HG03457 (cell line): ENCODE results near the gene CD80.
"Not testable (repeated sequence)": the region's sequence is repeated elsewhere in the genome, so short reads cannot be mapped to it uniquely, and the experiment has no call there.

ENCODE experiments used
- ATAC-seq: cut with Tn5 transposase; IDR thresholded peaks from one replicate; pipeline ENCODE4 v1.9.1; 2021; ENCODE audit warnings: moderate number of reproducible peaks; ENCODE audit not compliant: unreplicated experiment

The CD80 gene

DNA sequence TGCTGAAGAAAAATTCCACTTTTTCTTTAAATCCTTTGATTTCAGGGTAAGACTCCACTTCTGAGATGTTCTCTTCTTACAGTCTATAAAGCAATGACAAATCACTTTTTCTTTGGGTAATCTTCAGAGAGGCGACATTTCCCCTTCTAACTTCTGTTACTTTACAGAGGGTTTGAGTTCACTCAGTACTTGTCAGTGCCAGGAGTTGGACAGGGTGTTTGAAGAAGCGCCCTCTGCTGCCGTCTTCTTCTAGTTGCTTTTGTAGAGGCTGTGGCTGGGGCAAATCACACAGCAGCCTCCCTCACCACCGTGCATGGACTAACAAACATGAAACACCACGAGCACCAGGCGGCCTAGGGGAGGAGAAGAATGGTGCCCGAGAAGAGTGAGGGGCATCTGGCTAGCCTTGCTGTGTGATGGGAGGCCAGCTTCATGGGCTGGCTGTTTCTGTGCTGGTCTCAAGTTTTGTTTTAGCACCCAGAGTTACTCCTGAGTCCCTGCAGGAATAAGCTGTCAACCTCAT is at the start of gene CD80:
Gene CD80 (minus strand): TSS at position 174 of the 523 bp plus-strand sequence. CDS start 1,886 bp downstream, outside the sequence.
- ATAC-seq = peak; percentile 38

DNA sequence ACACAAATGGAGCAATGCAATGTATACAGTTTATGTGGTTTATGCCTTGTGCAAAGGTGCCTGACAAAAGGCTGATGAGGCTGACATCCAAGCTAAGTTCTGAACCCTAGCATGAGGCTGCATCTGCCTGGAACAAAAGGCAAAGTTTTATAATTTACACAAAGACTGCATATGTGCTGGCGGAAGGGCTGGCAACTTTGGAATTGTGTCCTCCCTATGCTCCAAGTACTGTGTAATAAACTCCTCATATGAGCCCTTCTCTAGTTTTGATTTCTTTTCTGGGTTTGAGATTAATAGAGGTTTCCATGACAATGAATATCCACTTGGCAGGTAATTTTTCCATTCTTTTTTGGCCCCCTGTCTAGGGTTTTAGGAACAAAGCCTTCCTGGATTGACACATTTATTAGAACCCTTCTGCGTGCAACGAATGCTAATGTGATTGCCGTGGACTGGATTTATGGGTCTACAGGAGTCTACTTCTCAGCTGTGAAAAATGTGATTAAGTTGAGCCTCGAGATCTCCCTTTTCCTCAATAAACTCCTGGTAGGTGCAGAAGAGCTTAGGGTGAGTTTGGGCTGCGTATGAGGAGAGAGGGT is 49.1 kb upstream of the CD80 start:
- ATAC-seq = no peak

DNA sequence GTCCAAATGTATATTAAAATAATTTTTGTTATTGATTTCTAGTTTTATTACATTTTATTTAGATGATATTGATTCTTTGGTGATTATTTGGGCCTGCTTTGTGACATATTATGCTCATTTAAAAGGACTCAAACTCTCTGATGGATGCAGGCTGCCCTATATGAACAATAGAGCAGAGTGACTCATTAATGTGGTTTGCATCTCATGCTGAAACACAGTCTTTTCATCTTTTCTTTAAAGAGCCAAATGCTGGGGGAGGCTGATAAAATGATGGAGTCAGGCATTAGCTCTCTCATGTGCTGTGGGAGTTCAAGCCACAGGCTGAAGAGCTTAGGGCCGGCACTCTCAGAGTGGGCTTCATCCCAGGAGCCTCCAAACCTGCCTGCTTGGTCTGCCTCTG is 45.5 kb upstream of the CD80 start:
- ATAC-seq = no peak

DNA sequence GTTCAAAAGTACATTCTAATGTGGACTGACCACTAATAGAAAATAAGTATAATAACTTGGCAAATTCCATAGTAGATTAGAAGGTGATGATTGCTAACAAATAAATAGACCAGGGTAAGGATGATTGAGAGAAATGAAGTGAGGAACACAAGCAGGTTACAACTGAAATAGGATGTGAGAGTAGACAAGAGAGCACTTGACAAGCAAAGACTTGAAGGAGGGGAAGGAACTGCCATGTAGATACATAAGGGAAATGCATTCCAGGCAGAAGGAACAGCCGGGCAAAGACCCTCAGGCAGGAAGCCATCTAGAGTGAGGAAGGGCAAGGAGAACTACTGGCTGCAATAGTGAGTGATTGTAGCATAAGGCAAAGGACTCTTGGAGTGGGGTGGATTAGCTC is 43.3 kb upstream of the CD80 start:
- no peak for ATAC-seq

GRCh38 chr3:119601154-119601553 is 41.7 kb upstream of the CD80 start:
- ATAC-seq = no peak

- peak; percentile 61 for ATAC-seq
Measured at GRCh38 chr3:119600732-119601131, 41.3 kb upstream of the CD80 start.

- no peak for ATAC-seq
Measured at GRCh38 chr3:119599558-119600174, 40.3 kb upstream of the CD80 start.

- peak; percentile 54 for ATAC-seq
Measured at GRCh38 chr3:119598410-119599098, 39.1 kb upstream of the CD80 start.

GRCh38 chr3:119597548-119598288 is 38.3 kb upstream of the CD80 start, which contains the start of gene PLA1A:
TSS of gene PLA1A (plus strand) at chr3:119597885. CDS start at chr3:119597914, 29 bp downstream.
- peak; percentile 11 for ATAC-seq

DNA sequence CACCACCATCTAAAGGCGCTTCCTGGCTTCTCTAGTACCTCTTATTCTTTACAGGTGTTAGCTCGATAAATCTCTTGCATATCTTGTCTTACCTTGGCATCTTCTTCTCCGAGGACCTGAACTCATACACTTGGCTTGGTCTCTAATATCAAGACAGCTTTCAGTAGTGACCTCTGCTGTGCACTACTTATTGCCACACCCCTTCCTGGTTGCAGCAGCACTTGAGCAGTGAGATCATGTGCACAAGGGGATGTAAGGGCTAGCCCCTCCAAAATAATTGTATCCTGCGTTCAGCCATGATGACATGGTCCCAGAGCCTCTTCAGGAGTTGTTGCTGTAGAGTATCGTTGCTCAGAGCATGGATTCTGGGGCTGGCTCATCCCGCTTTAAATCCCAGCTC is 37.0 kb upstream of the CD80 start:
- no peak for ATAC-seq

- no peak for ATAC-seq
Measured at GRCh38 chr3:119595639-119596334, 36.4 kb upstream of the CD80 start.

GRCh38 chr3:119594929-119595328 is 35.5 kb upstream of the CD80 start:
- not testable (repeated sequence) for ATAC-seq

DNA sequence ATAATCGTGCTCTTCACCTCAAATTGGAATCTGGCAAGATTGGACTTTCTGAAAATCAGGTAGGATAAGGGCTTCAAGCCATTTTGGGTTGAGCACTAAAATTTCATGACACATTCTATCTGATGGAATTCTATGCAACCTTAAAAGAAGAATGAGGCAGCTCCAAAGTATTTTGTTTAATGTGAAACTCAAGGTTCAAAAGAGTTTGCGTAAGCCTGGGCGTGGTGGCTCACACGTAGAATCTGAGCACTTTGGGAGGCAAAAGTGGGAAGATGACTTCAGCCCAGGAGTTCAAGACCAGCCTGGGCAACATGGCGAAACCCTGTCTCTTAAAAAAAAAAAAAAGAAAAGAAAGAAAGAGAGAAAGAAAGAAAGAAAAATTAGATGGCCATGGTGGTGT is 34.7 kb upstream of the CD80 start:
- ATAC-seq = no peak

DNA sequence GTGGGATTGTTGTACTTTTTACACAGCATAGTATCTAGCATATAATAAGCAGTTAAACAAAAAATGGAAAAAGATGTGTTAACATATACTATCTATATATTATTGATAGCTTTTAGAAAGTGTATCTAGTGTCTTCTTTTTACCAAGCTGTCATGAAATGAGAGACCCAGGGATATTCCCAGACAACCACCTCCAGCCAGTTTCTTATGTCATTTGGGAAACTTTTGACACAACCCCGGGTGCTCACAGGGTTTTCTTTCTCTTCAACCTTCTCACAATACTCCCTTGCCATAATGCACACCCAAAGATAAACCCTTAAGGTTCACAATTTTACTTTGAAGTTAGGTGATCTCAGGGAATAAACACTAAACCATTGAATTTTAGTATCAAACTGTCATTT is 33.4 kb upstream of the CD80 start:
- ATAC-seq = no peak

GRCh38 chr3:119590706-119591105 is 31.3 kb upstream of the CD80 start:
- no peak for ATAC-seq

DNA sequence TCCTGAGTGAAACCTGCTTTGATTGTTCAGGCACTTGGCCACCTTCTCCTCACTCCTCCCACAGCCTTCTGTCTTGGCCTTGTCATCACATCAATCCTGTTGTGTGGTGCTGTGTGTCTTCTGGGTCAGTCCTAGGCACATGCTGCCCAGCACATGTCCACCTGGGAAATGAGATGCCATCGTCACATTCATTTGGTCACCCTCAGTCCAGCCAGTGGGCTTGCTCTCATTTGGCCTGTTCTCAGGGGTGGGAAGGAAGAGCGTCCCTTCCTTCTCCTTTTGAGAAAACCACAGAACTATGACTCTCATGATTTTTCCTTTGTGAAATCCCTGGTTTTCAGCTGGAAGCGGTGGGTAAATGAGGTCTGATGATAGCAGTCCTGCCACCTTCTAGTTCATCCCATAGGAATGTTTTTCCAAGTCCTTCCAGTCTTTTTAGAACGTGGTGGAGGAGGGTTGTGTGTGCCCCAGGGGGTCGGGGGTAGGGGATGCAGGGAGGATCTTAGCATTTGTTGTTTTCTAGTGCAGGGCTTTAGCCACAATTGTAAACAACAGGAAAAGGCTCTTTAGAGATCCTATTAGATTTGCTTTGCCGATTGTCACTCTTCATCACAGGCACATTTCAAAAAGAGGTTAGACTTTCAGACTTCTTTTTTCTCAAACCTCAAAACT is 29.8 kb upstream of the CD80 start:
- ATAC-seq = no peak

DNA sequence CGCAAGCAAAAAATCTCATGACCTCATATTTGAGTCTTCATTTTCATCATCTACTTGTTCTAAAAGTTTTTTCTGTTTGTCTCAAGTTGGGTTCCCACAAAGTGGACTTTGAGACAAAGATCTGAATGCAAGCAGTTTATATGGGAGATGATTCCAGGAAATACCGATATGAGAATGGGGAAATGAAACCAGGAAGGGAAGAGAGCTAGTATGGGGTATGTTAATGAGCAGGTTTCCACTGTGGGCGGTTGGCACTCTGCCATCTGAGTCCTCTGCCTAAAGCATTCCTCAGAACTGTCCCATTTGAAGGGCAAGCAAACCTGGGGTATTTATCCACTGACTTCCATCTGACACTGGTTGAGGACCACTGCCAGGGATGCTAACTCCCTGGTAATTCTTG is 28.7 kb upstream of the CD80 start:
- ATAC-seq = no peak

DNA sequence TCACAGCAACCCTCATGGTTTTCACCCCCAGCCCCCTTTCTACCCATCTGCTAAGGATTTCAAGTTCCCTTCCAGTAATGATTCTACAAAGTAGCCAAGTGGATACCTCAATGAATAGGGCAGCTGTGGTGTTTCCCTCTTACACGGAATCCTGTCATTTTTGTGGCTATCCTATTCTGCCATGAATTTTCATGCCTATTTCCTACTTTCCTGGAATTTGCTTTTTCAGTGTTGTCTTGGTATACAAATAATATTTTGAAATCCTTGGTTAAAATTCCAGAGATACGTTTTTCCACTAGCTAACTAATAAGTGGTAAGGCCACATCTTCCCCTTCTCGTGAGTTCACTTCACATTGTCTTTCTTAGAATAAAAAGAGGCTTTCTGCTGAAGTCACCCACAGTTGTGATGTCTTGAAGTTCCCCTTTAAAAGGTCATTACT is 27.3 kb upstream of the CD80 start:
- no peak for ATAC-seq

DNA sequence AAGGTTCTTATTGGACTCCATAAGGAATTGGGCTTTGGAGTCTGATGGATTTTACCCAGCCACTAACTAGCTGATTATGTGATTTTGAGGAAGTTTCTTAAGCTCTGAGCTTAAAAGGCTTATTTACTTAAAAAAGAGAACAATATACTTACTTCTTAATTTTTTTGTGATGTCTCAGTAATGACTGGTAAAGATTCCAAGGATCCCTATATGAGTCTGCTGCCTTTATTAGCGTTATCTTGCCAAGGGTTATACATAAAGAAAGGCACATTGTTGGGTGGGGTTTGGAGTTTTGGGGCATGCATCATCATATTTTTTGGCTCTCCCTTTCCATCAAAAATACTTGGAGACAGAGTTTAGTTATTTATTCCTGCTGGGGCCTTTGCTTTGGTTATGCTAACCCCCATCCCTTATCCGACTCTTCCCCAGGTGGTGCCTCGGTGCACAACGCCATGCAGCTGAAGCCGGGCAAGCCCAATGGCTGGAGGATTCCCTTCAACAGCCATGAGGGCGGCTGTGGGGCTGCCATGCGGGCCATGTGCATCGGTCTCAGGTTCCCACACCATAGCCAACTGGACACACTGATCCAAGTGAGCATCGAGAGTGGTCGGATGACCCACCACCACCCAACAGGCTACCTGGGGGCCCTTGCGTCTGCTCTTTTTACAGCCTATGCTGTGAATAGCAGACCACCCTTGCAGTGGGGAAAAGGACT is 26.6 kb upstream of the CD80 start:
- ATAC-seq = no peak
